Endothelial cell of umbilical vein (primary cell): ENCODE results near the gene MIA2. TPM values are rescaled to one million over a fixed set of nuclear protein-coding genes. Genes with fewer than 3 reads are reported as not detected.
"Not testable (repeated sequence)": the region's sequence is repeated elsewhere in the genome, so short reads cannot be mapped to it uniquely, and the experiment has no call there.

Experiments used
- BruUV-seq: library from RNA; stranded (reverse); fragments of 400-500 nt; replicated peaks from 2 replicates; lab custom pipeline; 2021; lab: Mats Ljungman, UMichigan
- CTCF ChIA-PET: fragments of 300-600, 350-600 bp; sonication (Branson Sonifier 250); formaldehyde crosslinking; loops from one replicate; lab custom pipeline; 2021; ENCODE audit warnings: antibody characterized with exemption, inconsistent platforms; lab: Charles Lee
- POLR2A ChIA-PET: fragments of 300-600, 350-600 bp; sonication (Branson Sonifier 250); formaldehyde crosslinking; loops from one replicate; lab custom pipeline; 2021; ENCODE audit warnings: antibody characterized with exemption, inconsistent platforms; lab: Charles Lee
- DNase-seq: peaks from one replicate; pipeline ENCODE4 v3.0.0-alpha.2; 2011; ENCODE audit warnings: low read depth, low spot score
- FAIRE-seq: peaks from 2 replicates; lab custom pipeline; 2011; peaks lifted over from hg19 to GRCh38; lab: Jason Lieb, UNC
- H2AFZ ChIP-seq: 2 replicates; pipeline ENCODE4 v1.6.0; 2012; ENCODE audit warnings: low read depth, low read length, control low read depth, inconsistent platforms
- H3K27ac ChIP-seq: 2 replicates; pipeline ENCODE4 v1.5.1; 2011; ENCODE audit warnings: low read depth, mild to moderate bottlenecking, control low read depth, low read length, moderate library complexity; ENCODE audit not compliant: insufficient read depth
- H3K27me3 ChIP-seq, 2 experiments: 2 replicates each; pipeline versions ENCODE4 v1.6.0 to v1.6.1; 2011; ENCODE audit warnings: low read length in 2 of 2, mixed read lengths in 1 of 2; ENCODE audit not compliant: control insufficient read depth in 2 of 2, insufficient read depth in 2 of 2
- H3K36me3 ChIP-seq, 2 experiments: 2 replicates in 1 of 2; 3 replicates in 1 of 2; pipeline ENCODE4 v1.5.1; 2011; ENCODE audit warnings: low read length in 2 of 2, mild to moderate bottlenecking in 1 of 2, moderate library complexity in 1 of 2; ENCODE audit not compliant: control insufficient read depth in 2 of 2, insufficient read depth in 2 of 2; ENCODE audit errors: extremely low read depth in 1 of 2
- H3K4me1 ChIP-seq: 3 replicates; pipeline ENCODE4 v1.5.1; 2011; ENCODE audit warnings: mild to moderate bottlenecking, low read length; ENCODE audit not compliant: control insufficient read depth, insufficient read depth; ENCODE audit errors: extremely low read depth
- H3K4me2 ChIP-seq: 2 replicates; pipeline ENCODE4 v1.6.1; 2011; ENCODE audit warnings: low read length, control low read depth, mixed read lengths; ENCODE audit not compliant: insufficient read depth
- H3K4me3 ChIP-seq, 3 experiments: fragments of 200-600 bp in 1 of 3; sonication (generic), shearing (Covaris generic) in 1 of 3; replicated peaks in 1 of 3; 2 replicates each; pipeline ENCODE4 v1.5.1; 2011 to 2016; ENCODE audit warnings: control low read depth in 3 of 3, low read length in 3 of 3, mild to moderate bottlenecking in 2 of 3, inconsistent platforms in 1 of 3, low read depth in 1 of 3, moderate library complexity in 1 of 3; ENCODE audit not compliant: insufficient read depth in 1 of 3
- H3K79me2 ChIP-seq: 2 replicates; pipeline ENCODE4 v1.6.0; 2012; ENCODE audit warnings: low read length, inconsistent platforms; ENCODE audit not compliant: control insufficient read depth, insufficient read depth
- H3K9ac ChIP-seq: replicated peaks from 2 replicates; pipeline ENCODE3; 2011; ENCODE audit warnings: low read length, control low read depth; ENCODE audit not compliant: insufficient read depth; ENCODE audit errors: extremely low read depth
- H3K9me1 ChIP-seq: replicated peaks from 3 replicates; pipeline ENCODE4 v1.6.0; 2011; ENCODE audit warnings: mild to moderate bottlenecking, low read length; ENCODE audit not compliant: control insufficient read depth, insufficient read depth; ENCODE audit errors: extremely low read depth
- H3K9me3 ChIP-seq: replicated peaks from 2 replicates; pipeline ENCODE4 v1.5.1; 2012; ENCODE audit warnings: low read length, inconsistent platforms; ENCODE audit not compliant: control insufficient read depth, insufficient read depth
- H4K20me1 ChIP-seq: replicated peaks from 2 replicates; pipeline ENCODE3; 2011; ENCODE audit warnings: mild to moderate bottlenecking, low read length; ENCODE audit not compliant: control insufficient read depth, insufficient read depth; ENCODE audit errors: extremely low read depth
- FOS ChIP-seq: IDR thresholded peaks from 2 replicates; pipeline ENCODE4 v1.6.1; 2011; ENCODE audit warnings: mild to moderate bottlenecking, low read length, moderate library complexity, borderline replicate concordance; ENCODE audit not compliant: insufficient read depth
- JUN ChIP-seq: IDR thresholded peaks from 2 replicates; pipeline ENCODE4 v1.6.1; 2011; ENCODE audit warnings: borderline replicate concordance, low read depth; ENCODE audit not compliant: insufficient read length, insufficient read depth
- dilution Hi-C: fragments of 300-500 bp; cut with MboI; formaldehyde crosslinking; loops from one replicate; pipeline ENCODE4 v1.15.0; 2019; ENCODE audit warnings: low sequenced_read_pairs; ENCODE audit not compliant: extremely low pct_ligation_motif_present
- intact Hi-C: fragments of 100-400 bp; cut with micrococcal nuclease; formaldehyde crosslinking; loops from one replicate; pipeline ENCODE4 v1.10.0; 2022
- polyA plus RNA-seq, 4 experiments: library from polyadenylated mRNA; depleted of rRNA in 3 of 4; stranded (reverse) in 3 of 4; unstranded in 1 of 4; fragments of >200 nt; gene quantifications; 2 replicates each; pipeline versions ENCODE4 v1.2.1 to v1.2.3, GENCODE V29; 2011 to 2012; ENCODE audit warnings: missing spikeins in 1 of 4
- total RNA-seq: library from RNA; stranded (reverse); gene quantifications from 2 replicates; pipeline ENCODE4 v1.2.3, GENCODE V29; 2021
- TF ChIP-seq, protein P1 (sequence below), 2 donors: IDR thresholded peaks; 1 replicate in 1 of 2; 2 replicates in 1 of 2; pipeline ENCODE4 v1.5.1; 2011; ENCODE audit warnings: low read length in 2 of 2, mild to moderate bottlenecking in 2 of 2, moderate library complexity in 2 of 2, control low read depth in 1 of 2, inconsistent platforms in 1 of 2, low read depth in 1 of 2; ENCODE audit not compliant: insufficient read depth in 1 of 2; ENCODE audit errors: extremely low read depth in 1 of 2

The MIA2 gene
- total and polyA plus RNA-seq, 2 donors (not counting 3 experiments of a cell fraction or from before 2014, with no cell fraction given) = 9.4 to 14.9 TPM

DNA sequence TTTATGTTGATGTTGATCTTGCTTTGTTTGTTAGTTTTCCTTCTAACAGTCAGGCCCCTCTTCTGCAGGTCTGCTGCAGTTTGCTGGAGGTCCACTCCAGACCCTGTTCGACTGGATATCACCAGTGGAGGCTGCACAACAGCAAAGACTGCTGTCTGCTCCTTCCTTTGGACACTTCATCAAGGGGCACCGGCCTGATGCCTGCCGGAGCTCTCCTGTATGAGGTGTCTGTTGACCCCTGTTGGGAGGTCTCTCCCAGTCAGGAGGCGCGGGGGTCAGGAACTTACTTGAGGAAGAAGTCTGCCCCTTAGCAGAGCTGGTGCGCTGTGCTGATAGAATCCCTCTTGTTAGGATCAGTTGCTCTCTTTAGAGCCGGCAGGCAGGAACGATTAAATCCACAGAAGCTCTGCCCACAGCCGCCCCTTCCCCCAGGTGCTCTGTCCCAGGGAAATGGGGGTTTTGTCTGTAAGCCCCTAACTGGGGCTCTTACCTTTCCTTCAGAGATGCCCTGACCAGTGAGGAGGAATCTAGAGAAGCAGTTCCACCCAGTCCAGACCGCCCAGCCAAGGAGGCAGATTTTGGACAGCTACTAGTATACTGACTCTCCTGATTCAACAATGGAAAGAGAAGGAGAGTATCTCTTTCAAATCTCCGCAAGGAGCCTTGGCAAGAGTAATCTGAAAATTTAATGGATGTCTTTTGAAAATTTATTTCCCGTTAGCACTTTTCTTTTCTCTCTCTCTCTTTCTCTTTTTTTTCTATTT, 25.2 kb downstream of the MIA2 start:
- BruUV-seq = no TSS peak
- H3K27ac ChIP-seq = no peak overlapping the region
- intact Hi-C loops = no loop called here
- no peaks in the 10 kb centered on the region for H3K9me3 ChIP-seq
- no peaks in the 10 kb centered on the region for H3K79me2 ChIP-seq
- TF ChIP-seq, protein P1, sequence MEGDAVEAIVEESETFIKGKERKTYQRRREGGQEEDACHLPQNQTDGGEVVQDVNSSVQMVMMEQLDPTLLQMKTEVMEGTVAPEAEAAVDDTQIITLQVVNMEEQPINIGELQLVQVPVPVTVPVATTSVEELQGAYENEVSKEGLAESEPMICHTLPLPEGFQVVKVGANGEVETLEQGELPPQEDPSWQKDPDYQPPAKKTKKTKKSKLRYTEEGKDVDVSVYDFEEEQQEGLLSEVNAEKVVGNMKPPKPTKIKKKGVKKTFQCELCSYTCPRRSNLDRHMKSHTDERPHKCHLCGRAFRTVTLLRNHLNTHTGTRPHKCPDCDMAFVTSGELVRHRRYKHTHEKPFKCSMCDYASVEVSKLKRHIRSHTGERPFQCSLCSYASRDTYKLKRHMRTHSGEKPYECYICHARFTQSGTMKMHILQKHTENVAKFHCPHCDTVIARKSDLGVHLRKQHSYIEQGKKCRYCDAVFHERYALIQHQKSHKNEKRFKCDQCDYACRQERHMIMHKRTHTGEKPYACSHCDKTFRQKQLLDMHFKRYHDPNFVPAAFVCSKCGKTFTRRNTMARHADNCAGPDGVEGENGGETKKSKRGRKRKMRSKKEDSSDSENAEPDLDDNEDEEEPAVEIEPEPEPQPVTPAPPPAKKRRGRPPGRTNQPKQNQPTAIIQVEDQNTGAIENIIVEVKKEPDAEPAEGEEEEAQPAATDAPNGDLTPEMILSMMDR (IDR thresholded peaks at IDR 0.05; ENCODE audit: extremely low read depth in 1 of 2, insufficient read depth in 1 of 2, low read depth in 1 of 2, low read length in 2 of 2) = no peak
- TF ChIP-seq FOS (no peak), JUN (no peak)
- FAIRE-seq (no peak), DNase-seq (no peak)
- peaks cover 0 to 2% of the 10 kb centered on the region in 2 experiments for H3K27me3 ChIP-seq
- H3K9me1 ChIP-seq = no peaks in the 10 kb centered on the region
- H4K20me1 ChIP-seq = no peaks in the 10 kb centered on the region
- H3K36me3 ChIP-seq = no peaks in the 10 kb centered on the region
- no peak overlapping the region for H3K9ac ChIP-seq
- CTCF ChIA-PET = interaction anchor here (0.7 kb wide), 1 partner anchor 84 kb away, joined by 4 read pairs; no protein-coding TSS in a partner anchor
- H2AFZ ChIP-seq = no peak overlapping the region
- H3K4me2 ChIP-seq = no peak overlapping the region
- H3K4me1 ChIP-seq = no peaks in the 10 kb centered on the region
- POLR2A ChIA-PET = no interaction called here
- dilution Hi-C loops = no loop called here
- no peak overlapping the region for H3K4me3 ChIP-seq

DNA sequence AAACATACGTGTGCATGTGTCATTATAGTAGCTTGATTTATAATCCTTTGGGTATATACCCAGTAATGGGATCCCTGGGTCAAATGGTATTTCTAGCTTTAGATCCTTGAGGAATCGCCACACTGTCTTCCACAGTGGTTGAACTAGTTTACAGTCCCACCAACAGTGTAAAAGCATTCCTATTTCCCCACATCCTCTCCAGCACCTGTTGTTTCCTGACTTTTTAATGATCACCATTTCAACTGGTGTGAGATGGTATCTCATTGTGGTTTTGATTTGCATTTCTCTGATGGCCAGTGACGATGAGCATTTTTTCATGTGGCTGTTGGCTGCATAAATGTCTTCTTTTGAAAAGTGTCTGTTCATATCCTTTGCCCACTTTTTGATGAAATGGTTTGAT, 26.4 kb downstream of the MIA2 start:
- intact Hi-C loops, H3K4me1 ChIP-seq, H4K20me1 ChIP-seq, H3K9me1 ChIP-seq, POLR2A ChIA-PET, H3K79me2 ChIP-seq, CTCF ChIA-PET, H3K4me2 ChIP-seq, H3K4me3 ChIP-seq, H3K27ac ChIP-seq, H3K27me3 ChIP-seq, dilution Hi-C loops, FAIRE-seq, H3K9me3 ChIP-seq, H3K9ac ChIP-seq, H3K36me3 ChIP-seq, BruUV-seq, DNase-seq, H2AFZ ChIP-seq: not testable (repeated sequence)

DNA sequence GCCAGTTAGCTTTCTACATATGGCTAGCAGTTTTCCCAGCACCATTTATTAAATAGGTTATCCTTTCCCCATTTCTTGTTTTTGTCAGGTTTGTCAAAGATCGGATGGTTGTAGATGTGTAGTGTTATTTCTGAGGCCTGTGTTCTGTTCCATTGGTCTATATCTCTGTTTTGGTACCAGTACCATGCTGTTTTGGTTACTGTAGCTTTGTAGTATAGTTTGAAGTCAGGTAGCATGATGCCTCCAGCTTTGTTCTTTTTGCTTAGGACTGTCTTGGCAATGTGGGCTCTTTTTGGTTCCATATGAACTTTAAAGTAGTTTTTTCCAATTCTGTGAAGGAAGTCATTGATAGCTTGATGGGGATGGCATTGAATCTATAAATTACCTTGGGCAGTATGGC, 28.5 kb downstream of the MIA2 start:
- H3K9me3 ChIP-seq, FAIRE-seq, dilution Hi-C loops, H4K20me1 ChIP-seq, intact Hi-C loops, H3K36me3 ChIP-seq, DNase-seq, POLR2A ChIA-PET, H3K4me1 ChIP-seq, CTCF ChIA-PET, BruUV-seq, H3K9me1 ChIP-seq, H3K27me3 ChIP-seq, H3K79me2 ChIP-seq, H3K4me3 ChIP-seq, H3K9ac ChIP-seq, H3K27ac ChIP-seq, H2AFZ ChIP-seq, H3K4me2 ChIP-seq: not testable (repeated sequence)
